Measurements from ENCODE around the gene TMC2. TPM values are rescaled to one million over a fixed set of nuclear protein-coding genes. Genes with fewer than 3 reads are reported as not detected.
"Not testable (repeated sequence)": the region's sequence is repeated elsewhere in the genome, so short reads cannot be mapped to it uniquely, and the experiment has no call there.

Gene TMC2
- total RNA-seq, 1 donor from 2014 or later = not detected

DNA sequence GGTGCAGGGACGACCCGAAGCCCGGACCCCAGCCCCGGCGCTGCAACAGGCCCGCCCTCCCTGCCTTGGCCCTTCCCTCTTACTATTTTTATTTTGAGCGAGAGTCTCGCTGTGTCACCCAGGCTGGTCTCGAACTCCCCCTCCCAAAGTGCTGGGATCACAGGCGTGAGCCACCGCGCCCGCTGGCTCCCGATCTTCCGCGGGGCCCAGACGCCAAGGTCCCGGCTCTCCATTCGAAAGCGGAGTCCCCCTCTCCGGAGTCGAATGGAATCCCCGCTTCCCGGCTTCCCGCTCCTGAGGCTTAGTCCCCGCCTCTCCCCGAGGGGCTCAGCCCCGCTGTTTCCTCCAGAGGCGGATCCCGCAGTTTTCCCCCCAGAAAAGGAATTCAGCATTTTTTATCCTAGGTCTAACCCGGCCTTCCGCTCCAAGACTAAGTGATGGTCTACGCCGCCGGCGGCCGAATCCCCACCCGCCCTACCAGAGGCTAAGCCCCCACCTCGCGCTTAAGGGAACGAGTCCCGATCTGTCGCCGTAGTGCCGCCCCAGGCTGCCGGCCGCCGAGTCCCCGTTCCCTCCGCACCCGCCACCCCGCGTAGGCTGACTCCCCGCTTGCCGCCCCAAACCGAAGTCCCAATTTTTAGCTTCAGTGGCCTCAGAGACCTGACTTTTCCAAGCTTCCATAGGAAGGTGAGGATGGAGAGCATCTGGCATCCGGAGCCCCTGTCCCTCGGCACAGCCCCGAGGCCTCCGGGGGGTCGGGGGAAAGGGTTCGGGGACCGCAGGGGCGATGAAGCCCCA is 11.5 kb upstream of the TMC2 start:
- H3K36me3 ChIP-seq (ENCODE audit: control insufficient read depth, insufficient read depth, low read length) = no peaks in the 10 kb centered on the region
- no peak for DNase-seq (ENCODE audit: low read depth)
- FAIRE-seq = no peak

DNA sequence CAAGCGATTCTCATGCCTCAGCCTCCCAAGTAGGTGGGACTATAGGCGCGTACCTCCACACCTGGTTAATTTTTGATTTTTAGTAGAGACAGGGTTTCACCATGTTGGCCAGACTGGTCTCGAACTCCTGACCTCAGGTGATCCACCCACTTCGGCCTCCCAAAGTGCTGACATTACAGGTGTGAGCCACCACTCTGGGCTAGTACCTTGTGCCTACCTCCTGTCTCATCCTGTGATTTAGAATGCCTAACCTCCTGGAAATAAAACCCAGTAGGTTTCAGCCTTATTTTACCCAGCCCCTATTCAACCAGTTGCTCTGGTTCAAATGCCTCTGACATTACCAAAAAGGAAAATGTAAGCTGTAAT is 10.2 kb upstream of the TMC2 start:
- not testable (repeated sequence) for H3K27me3 ChIP-seq (ENCODE audit: control insufficient read depth, insufficient read depth, low read length); H3K36me3 ChIP-seq (ENCODE audit: control insufficient read depth, insufficient read depth, low read length); H3K4me3 ChIP-seq (ENCODE audit: low read depth, low read length); DNase-seq (ENCODE audit: low read depth); FAIRE-seq

More for the DNA sequence above, 11.5 kb upstream of the TMC2 start:
- Histone ChIP-seq H3K27me3 (ENCODE audit: control insufficient read depth, insufficient read depth, low read length) (peaks cover 3% of the 10 kb centered on the region), H3K4me3 (ENCODE audit: low read depth, low read length) (peak overlapping the region; percentile 69)
- TF ChIP-seq, protein P1, sequence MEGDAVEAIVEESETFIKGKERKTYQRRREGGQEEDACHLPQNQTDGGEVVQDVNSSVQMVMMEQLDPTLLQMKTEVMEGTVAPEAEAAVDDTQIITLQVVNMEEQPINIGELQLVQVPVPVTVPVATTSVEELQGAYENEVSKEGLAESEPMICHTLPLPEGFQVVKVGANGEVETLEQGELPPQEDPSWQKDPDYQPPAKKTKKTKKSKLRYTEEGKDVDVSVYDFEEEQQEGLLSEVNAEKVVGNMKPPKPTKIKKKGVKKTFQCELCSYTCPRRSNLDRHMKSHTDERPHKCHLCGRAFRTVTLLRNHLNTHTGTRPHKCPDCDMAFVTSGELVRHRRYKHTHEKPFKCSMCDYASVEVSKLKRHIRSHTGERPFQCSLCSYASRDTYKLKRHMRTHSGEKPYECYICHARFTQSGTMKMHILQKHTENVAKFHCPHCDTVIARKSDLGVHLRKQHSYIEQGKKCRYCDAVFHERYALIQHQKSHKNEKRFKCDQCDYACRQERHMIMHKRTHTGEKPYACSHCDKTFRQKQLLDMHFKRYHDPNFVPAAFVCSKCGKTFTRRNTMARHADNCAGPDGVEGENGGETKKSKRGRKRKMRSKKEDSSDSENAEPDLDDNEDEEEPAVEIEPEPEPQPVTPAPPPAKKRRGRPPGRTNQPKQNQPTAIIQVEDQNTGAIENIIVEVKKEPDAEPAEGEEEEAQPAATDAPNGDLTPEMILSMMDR (IDR thresholded peaks at IDR 0.05; ENCODE audit: insufficient read depth, low read length, severe bottlenecking) = no peak

DNA sequence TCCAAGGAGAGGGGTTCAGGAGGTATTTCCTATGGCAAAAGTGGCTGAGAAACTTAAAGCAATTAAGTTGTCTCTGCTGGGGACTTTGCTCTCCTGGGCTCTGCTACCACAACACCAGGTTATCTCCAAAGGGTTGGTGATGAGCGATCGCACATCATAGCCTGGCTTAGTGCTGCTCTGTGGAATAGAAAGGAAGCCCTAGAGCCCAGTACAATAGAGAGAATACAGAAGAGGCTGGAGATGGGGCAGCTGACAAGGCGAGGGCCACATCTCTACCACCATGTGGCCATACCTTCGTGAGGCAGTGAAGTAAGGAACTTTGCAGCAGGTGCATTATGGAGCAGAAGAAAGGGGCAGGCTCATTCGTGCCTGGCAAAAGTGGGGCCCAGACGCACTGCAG is 8.6 kb upstream of the TMC2 start:
- Histone ChIP-seq H3K27me3 (ENCODE audit: control insufficient read depth, insufficient read depth, low read length) (peaks cover 3% of the 10 kb centered on the region), H3K4me3 (ENCODE audit: low read depth, low read length) (no peak overlapping the region), H3K36me3 (ENCODE audit: control insufficient read depth, insufficient read depth, low read length) (no peaks in the 10 kb centered on the region)
- TF ChIP-seq, protein P1 (IDR thresholded peaks at IDR 0.05; ENCODE audit: insufficient read depth, low read length, severe bottlenecking) = no peak
- DNase-seq (ENCODE audit: low read depth) (no peak), FAIRE-seq (no peak)

DNA sequence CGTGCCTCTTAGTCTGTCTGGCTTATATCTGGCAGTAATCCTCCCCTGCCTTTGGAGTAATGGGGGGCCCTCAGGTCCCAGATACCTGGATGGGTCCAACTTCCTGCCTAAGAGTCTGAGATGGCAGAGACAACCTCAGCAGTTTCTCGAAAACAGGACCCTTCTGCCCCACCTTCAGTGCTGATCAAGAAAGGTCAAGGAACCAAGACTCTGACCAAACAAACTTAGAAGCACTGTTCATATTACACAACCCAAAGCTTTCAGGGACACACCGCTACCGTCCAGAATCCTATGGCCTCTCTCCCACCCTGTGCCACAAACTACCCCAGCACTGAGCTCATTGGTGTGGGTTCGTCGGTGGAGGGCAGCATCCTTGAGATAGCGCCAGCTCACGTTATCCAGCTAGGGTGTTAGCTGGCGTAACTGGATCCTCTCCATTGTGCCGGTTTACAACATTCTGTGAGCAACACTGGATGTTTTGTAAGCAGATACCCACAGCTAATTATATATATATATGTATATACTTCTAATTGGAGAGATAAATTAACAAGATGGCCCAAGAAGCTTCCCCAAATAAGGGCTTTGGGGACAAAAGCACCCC is 7.6 kb upstream of the TMC2 start:
- no peaks in the 10 kb centered on the region for H3K36me3 ChIP-seq (ENCODE audit: control insufficient read depth, insufficient read depth, low read length)
- TF ChIP-seq, protein P1 (IDR thresholded peaks at IDR 0.05; ENCODE audit: insufficient read depth, low read length, severe bottlenecking) = no peak
- peaks cover 3% of the 10 kb centered on the region for H3K27me3 ChIP-seq (ENCODE audit: control insufficient read depth, insufficient read depth, low read length)
- H3K4me3 ChIP-seq (ENCODE audit: low read depth, low read length) = no peak overlapping the region
- no peak for DNase-seq (ENCODE audit: low read depth)
- FAIRE-seq = no peak

DNA sequence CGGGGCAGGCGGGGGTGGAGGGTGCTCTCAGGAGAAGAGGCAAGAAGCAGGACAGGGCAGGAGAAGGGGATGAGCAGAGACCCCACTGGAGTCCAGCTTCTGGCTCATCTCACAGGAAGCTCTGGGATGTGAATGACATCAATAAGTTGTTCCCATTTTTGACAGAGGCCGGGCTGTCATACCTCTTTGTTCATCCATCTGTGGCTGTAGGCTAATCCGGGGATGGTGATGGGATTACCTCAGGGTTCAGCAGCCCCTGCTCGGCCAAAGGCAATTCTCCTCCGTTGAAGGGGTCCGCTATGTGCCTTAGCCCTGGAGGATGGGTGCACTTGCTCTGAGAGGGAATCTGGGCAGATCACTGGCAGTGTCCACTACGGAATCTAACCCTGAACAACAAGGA is 3.3 kb upstream of the TMC2 start:
- peaks cover 7% of the 10 kb centered on the region for H3K27me3 ChIP-seq (ENCODE audit: control insufficient read depth, insufficient read depth, low read length)

More for the DNA sequence above, 3.3 kb upstream of the TMC2 start:
- FAIRE-seq (no peak), DNase-seq (ENCODE audit: low read depth) (no peak)
- TF ChIP-seq, protein P1 (IDR thresholded peaks at IDR 0.05; ENCODE audit: insufficient read depth, low read length, severe bottlenecking) = no peak
- Histone ChIP-seq H3K4me3 (ENCODE audit: low read depth, low read length) (no peak overlapping the region), H3K36me3 (ENCODE audit: control insufficient read depth, insufficient read depth, low read length) (no peaks in the 10 kb centered on the region)

All from bronchial epithelial cell (primary cell).